Ectodermal cell (in vitro differentiated cells): ENCODE data around the gene C4B.
"Not testable (repeated sequence)": the region's sequence is repeated elsewhere in the genome, so short reads cannot be mapped to it uniquely, and the experiment has no call there.

Source experiments
- H3K27ac ChIP-seq: 2 replicates; pipeline ENCODE4 v1.7.0; 2013; ENCODE audit warnings: mild to moderate bottlenecking, low read depth, low read length; ENCODE audit not compliant: insufficient read depth, poor library complexity, severe bottlenecking
- H3K27me3 ChIP-seq: 2 replicates; pipeline ENCODE4 v1.7.0; 2013; ENCODE audit warnings: mild to moderate bottlenecking, low read length; ENCODE audit not compliant: insufficient read depth, control insufficient read depth, poor library complexity, severe bottlenecking
- H3K36me3 ChIP-seq: one replicate; pipeline ENCODE4 v1.7.0; 2013; ENCODE audit warnings: low read length; ENCODE audit not compliant: control insufficient read depth, insufficient read depth
- H3K4me1 ChIP-seq: one replicate; pipeline ENCODE4 v1.7.0; 2013; ENCODE audit warnings: low read length; ENCODE audit not compliant: control insufficient read depth, insufficient read depth
- H3K4me3 ChIP-seq: 2 replicates; pipeline ENCODE4 v1.7.0; 2013; ENCODE audit warnings: low read depth, low read length, control low read depth; ENCODE audit not compliant: insufficient read depth
- H3K9me3 ChIP-seq: 2 replicates; pipeline ENCODE4 v1.7.0; 2013; ENCODE audit warnings: mild to moderate bottlenecking, low read length, moderate library complexity; ENCODE audit not compliant: control insufficient read depth
- WGBS, 2 experiments: methylation state at CpG; one replicate each; pipeline ENCODE4 v1.1.7; 2013; ENCODE audit warnings: missing lambda C conversion rate in 2 of 2; 5-methylcytosine and 5-hydroxymethylcytosine counted together

The C4B gene

DNA sequence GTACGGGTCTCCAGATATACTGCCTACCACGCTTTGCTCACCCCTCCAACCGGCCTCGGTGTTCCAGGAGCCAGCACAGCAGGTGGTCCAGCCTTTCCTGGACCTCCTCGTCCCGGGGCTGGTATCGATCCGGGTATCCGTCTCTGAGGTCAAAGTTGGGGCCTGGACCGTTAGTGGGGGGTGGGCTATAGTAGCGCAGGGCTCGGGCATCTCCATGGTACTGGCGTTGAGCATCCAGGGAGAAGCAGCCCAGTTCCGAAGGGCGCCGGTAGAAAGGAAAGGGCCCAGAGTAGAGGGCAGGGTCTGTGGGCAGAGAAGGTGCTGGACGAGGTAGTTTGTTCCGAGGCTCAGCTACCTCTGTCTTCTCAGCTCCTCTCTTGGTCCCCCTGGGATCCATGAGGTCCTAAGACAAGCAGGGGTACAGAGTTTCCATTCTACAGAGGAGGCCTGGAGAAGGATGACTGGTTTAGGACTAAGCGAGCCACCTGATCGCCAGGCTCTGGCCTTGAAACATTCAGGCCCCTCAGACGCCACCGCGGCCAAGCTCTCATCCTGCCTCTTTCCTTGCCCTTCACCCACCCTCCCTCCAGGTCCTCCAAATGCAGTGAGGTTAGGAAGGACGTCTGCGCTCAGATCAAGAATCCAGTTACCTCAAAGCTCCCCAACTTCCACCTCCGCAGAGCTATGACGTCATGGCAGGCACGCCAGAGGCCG is 43.2 kb upstream of the C4B start:
- no peaks in the 10 kb centered on the region for H3K27me3 ChIP-seq
- H3K9me3 ChIP-seq, result no peaks in the 10 kb centered on the region
- peak overlapping the region; percentile 98 for H3K27ac ChIP-seq
- H3K4me3 ChIP-seq, result peak overlapping the region; percentile 96
- H3K36me3 ChIP-seq, result peaks cover 31% of the 10 kb centered on the region
- 57% methylated on average over 29 of the region's 29 CpGs for WGBS, 2 experiments
- peaks cover 7% of the 10 kb centered on the region for H3K4me1 ChIP-seq

GRCh38 chr6:31971993-31972708 is 42.4 kb upstream of the C4B start, which contains the start of gene DXO:
TSS of gene DXO (minus strand) at chr6:31972138. CDS start at chr6:31971675, 463 bp downstream.
- peaks cover 24% of the 10 kb centered on the region for H3K36me3 ChIP-seq
- 0% methylated on average over 62 of the region's 62 CpGs for WGBS, 2 experiments

DNA sequence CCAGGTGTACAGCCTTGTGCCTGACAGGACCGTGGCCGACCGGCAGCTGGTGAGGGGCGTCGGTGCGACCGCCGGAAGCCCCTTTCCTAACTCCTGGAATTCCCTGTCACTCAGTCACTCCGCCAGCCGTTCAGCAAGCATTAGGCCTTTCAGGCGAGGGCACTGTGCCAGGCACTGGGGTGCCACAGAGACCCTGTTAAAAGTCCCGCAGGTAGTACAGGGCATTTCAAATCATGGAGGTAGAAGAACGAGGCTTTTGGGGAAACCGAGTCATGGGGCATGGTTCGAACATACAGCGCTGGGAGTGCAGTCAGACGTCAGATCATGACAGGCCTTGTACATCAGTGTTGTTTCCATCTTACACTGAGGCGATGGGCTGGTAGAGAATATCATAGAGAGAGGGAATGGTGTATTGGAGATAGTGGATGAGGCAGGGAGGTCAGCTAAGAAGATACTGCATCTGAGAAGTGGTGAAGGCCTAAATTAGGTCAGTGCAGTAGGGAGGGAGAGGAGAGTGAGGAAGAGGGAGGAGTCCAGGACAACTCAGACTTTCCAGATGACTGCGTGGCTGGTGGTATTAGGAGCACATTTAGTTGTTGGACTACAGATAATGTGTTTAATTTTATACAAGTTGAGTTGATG is 41.8 kb upstream of the C4B start:
- WGBS, 2 experiments, result 17% methylated on average over 19 of the region's 19 CpGs
- peak overlapping the region; percentile 96 for H3K4me3 ChIP-seq

More at GRCh38 chr6:31971993-31972708, 42.4 kb upstream of the C4B start, which contains the start of gene DXO:
- Histone ChIP-seq H3K4me3 (peak within 1 kb of the TSS; percentile 96), H3K4me1 (peaks cover 7% of the 10 kb centered on the region), H3K27ac (peak within 1 kb of the TSS; percentile 98), H3K9me3 (no peaks in the 10 kb centered on the region), H3K27me3 (no peaks in the 10 kb centered on the region)

GRCh38 chr6:31976065-31976464 is 38.5 kb upstream of the C4B start:
- not testable (repeated sequence) for H3K27ac ChIP-seq, H3K4me3 ChIP-seq, H3K4me1 ChIP-seq, H3K36me3 ChIP-seq, H3K27me3 ChIP-seq, H3K9me3 ChIP-seq
- WGBS, 2 experiments, result 95 to 97% methylated on average over 29 to 30 of the region's 30 CpGs

More for the DNA sequence above, 41.8 kb upstream of the C4B start:
- peaks cover 7% of the 10 kb centered on the region for H3K4me1 ChIP-seq
- H3K36me3 ChIP-seq, result peaks cover 20% of the 10 kb centered on the region
- H3K27me3 ChIP-seq, result no peaks in the 10 kb centered on the region
- no peaks in the 10 kb centered on the region for H3K9me3 ChIP-seq
- peak overlapping the region; percentile 98 for H3K27ac ChIP-seq

DNA sequence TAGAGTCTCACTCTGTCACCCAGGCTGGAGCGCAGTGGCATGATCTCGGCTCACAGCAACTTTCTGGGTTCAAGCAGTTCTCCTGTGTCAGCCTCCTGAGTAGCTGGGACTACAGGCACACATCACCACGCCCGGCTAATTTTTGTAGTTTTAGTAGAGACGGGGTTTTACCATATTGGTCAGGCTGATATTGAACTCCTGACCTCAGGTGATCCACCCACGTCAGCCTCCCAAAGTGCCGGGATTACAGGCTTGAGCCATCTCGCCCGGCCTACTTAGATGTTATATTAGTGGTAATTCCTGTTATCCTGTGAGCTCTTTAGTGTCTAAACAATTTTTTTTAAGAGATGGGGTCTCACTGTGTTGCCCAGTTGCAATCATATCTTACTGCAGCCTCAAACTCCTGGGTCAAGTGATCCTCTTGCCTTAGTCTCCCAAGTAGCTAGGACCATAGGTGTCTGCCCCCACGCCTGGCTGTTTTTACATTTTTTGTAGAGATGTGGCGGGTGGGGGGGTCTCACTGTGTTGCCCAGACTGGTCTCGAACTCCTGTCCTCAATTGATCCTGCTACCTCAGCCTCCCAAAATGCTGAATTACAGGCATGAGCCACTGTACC is 36.7 kb upstream of the C4B start:
- H3K4me3 ChIP-seq, result no peak overlapping the region
- 95 to 96% methylated on average over 12 of the region's 12 CpGs for WGBS, 2 experiments
- no peaks in the 10 kb centered on the region for H3K9me3 ChIP-seq
- no peaks in the 10 kb centered on the region for H3K36me3 ChIP-seq
- H3K4me1 ChIP-seq, result no peaks in the 10 kb centered on the region
- H3K27me3 ChIP-seq, result no peaks in the 10 kb centered on the region
- no peak overlapping the region for H3K27ac ChIP-seq

DNA sequence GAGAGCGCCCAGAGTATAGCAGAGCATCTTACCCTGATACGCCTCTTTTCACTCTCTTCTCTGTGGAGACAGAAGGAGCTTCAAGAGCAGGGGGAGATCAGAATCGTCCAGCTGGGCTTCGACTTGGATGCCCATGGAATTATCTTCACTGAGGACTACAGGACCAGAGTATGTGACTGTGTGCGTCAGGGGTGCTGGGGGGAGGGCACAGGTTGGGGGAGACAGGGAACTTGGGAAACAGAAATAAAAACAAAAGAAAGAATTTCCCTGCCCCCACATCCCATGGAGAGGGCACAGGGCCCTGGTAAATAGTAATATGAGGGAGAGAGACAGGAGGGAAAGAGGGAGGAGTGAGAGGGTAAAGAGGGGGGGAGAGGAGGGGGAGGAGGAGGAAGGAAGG is 35.8 kb upstream of the C4B start:
- WGBS, 2 experiments, result 79 to 91% methylated on average over 5 of the region's 5 CpGs
- Histone ChIP-seq H3K27ac (no peak overlapping the region), H3K4me1 (no peaks in the 10 kb centered on the region), H3K36me3 (no peaks in the 10 kb centered on the region), H3K4me3 (no peak overlapping the region), H3K9me3 (no peaks in the 10 kb centered on the region), H3K27me3 (no peaks in the 10 kb centered on the region)

- no peaks in the 10 kb centered on the region for H3K9me3 ChIP-seq
- H3K4me1 ChIP-seq, result no peaks in the 10 kb centered on the region
- no peaks in the 10 kb centered on the region for H3K27me3 ChIP-seq
- H3K36me3 ChIP-seq, result no peaks in the 10 kb centered on the region
- 93 to 94% methylated on average over 3 of the region's 3 CpGs for WGBS, 2 experiments
- no peak overlapping the region for H3K4me3 ChIP-seq
- no peak overlapping the region for H3K27ac ChIP-seq
Measured at GRCh38 chr6:31979238-31979898, 35.2 kb upstream of the C4B start.

DNA sequence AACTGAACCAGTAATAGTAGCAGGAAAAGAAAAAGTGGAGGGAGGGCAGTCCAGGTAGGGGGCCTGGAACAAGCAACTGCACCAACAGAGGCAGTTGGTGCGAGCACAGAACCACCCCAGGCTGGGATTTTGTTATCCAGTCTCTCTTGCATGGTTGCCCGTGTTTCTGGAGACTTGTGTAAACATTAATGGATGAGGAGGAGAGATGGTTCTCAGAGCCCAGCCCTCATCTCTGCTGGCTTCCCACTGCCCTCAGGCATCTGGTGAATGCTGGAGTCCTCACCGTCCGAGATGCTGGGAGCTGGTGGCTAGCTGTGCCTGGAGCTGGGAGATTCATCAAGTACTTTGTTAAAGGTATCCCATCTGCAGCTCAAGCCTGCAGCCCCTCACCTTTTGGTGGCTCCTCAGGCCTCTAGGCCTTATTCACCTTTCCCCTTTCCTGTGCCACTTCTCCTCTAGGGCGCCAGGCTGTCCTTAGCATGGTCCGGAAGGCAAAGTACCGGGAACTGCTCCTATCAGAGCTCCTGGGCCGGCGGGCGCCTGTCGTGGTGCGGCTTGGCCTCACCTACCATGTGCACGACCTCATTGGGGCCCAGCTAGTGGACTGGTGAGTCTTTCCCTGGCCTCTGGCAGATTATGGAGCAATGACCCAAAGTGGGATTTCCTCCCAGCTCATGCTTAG is 34.3 kb upstream of the C4B start:
- H3K27ac ChIP-seq, H3K9me3 ChIP-seq, H3K36me3 ChIP-seq, H3K27me3 ChIP-seq, H3K4me1 ChIP-seq, H3K4me3 ChIP-seq: not testable (repeated sequence)
- 96 to 97% methylated on average over 11 to 12 of the region's 13 CpGs for WGBS, 2 experiments

DNA sequence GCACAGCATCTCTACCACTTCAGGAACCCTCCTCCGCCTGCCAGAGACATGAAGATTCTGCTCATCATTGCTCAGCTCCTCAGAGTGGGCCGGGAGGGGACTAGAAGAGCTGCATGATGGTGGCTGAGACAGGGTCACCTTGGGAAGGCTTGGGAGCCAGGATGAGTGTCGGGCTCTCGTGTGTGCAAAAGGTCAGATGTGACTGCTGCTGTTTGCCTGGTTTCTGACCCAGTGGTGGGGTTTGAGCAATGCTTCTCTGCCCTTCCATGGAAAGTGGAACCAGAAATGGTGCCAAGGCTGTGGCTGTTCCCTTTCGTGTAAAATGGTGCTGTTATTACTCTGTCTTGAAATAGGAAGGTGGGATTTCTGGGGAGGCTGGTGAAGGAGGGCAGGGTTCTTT is 33.6 kb upstream of the C4B start:
- H3K9me3 ChIP-seq, H3K27me3 ChIP-seq, H3K36me3 ChIP-seq, H3K4me1 ChIP-seq, H3K27ac ChIP-seq, H3K4me3 ChIP-seq: not testable (repeated sequence)
- no CpG with 5 or more reads among the region's 5 CpGs for WGBS, 2 experiments
